ENCODE measurements around the gene BCAS1.
"Not testable (repeated sequence)": the region's sequence is repeated elsewhere in the genome, so short reads cannot be mapped to it uniquely, and the experiment has no call there.

Gene BCAS1

DNA sequence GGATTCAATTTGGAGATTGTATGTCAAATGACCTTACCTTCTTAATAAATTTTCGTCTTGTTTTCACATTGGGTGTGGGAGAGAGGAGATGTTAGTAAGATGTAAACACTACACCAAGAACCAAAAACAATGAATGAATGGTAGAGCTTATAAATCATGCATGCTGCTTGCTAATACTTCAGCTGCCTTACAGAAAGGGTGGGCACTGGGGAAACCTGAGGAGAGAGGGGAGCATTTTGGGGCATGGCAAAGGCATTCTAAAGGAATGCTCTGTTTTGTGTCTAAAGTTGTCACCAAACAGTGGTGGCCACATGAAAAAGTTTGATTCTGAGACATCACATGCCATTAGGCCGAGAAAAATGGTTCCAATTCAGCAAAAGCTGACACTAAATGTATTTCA lies 80.4 kb downstream of the BCAS1 start:
- no peak for DNase-seq (ENCODE audit: low read depth in 4 of 4, low spot score in 1 of 4)

DNA sequence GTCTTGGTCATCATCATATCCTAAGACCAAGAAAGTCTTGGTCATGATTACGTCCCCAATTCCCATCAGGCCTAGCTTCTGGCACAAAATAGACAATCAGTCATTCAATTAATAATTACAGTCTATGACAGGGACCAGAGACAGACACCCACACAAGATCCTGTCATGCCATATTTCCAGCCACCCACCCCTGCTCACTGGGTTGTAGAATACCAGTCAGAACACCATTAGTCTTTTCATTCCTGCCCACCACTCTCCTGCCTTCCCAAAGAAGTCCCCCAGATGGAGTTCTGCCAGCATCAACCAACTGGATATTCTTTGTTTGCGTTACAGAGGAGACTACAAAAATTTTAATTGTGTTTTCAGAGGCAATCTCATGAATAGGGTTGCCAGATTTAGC lies 81.0 kb downstream of the BCAS1 start:
- DNase-seq (ENCODE audit: low read depth in 4 of 4, low spot score in 1 of 4): no peak

DNA sequence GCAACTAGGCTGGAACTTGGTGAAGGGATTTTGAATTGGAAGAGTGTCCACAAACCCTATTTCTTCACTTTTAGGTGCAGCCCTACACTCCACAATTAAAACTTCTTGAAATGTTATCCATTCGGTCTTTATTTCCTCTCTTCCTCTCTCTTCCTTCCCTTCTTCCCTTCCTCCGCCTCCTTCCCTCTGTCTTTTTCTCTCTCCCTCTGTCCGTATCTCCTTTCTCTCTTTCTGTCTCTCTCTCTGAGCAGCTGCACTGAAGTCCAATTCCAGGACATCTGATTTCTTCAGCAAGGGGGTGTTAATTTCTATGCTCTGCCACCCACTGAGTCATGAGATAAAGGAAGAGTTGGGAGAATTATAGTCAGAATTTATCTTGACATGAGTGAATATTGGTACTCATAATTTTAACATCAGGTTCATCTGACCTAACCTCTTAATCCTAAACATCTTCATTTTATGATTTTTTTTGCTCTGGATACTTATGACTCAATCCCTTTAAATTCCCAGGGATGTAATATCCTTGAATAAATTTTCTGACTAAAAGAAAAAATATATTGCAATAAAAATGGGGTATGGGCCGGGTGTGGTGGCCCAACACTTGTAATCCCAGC lies 84.2 kb downstream of the BCAS1 start:
- DNase-seq (ENCODE audit: low read depth in 4 of 4, low spot score in 1 of 4): no peak

DNA sequence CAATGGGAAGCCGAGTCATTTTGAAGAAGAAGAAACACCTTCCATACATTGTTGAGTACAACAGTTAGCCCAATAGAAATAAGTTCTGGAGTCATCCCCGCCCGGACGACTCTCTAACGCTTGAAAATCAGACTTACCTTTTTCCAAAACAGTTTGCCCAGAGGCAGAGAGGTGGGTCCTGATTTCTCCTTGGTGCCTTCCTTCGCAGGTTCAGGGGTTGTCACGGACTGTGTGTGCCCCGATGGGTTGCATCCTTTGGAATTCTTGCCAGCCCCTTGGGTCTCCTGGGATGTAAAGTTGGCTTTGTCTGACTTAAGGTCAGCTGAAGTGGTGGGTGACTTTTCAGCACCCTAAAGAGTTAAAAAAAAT lies 85.3 kb downstream of the BCAS1 start:
- DNase-seq (ENCODE audit: low read depth in 4 of 4, low spot score in 1 of 4): no peak

DNA sequence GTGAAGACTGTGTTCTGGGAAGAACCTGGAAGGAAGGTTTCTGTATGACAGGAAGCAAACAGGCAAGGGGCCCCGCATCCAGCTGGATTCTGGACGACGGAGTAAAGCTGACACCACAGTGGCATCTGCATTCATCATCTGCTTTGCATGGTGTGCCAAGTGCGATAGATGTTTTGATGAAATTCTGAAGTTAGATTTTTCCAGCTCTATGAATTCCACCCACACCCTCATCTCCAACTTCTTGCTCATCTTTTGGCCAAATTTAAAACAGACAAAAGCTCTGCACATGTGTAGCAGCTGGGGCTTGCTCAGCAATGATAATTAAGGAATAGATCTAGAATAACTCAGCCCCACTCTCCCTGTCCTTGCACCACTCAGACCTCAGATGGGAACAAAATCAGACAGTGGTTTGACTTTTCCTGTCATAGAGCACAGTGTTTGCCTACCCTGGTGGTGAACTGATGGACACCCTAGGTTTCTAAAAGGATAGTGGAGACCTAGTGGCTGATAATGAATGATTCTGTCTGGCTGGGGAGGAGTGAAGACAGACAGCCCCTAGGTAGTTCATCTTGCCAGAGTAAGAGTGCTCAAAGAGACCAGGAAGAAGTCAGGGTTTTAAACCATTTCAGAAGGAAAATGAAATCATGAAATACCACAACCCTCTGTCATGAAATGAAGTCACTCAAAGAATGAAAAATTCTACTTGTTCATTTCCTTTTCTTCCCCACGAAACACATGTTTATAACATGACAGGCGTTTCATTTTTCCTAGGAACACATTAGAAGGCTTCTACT lies 85.8 kb downstream of the BCAS1 start:
- no peak for DNase-seq (ENCODE audit: low read depth in 4 of 4, low spot score in 1 of 4)

DNA sequence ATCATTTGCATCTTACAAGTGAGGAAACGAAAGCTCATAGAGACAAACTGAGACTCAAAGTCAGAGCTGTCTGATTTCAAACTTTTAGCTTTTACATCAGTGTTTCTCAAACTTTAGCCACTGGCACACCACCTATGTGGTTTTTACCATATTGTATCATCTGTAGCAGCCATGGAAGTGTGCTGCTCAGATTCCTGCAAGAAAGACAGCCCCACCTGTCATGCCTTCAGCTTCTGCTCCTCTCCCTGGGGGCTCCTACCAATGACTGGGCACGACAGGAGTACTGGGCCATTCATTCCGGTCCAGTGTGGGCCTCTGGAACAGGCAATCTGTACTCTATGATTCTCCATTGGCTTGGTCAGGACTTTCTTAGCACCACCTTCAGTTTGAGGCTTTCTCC lies 87.0 kb downstream of the BCAS1 start:
- no peak for DNase-seq (ENCODE audit: low read depth in 4 of 4, low spot score in 1 of 4)

DNA sequence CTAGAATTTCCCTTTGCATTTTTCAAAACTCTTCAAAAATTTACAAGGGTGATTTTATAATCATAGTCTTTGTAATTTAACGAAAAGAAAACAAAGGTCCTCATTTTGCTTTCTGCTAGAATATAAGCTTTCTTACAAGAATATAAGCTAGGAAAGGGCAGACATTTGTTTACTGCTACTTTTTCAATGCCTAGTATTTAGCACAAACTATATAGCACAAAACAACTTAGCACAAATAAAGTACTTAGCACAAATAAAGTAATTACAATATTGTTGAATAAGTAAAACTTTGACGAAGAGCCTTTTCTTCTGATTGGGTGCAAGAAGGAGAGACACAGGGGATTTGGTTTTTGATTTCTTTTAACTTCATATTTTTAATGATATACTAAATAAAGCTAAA lies 87.8 kb downstream of the BCAS1 start:
- DNase-seq (ENCODE audit: low read depth in 4 of 4, low spot score in 1 of 4): no peak

DNA sequence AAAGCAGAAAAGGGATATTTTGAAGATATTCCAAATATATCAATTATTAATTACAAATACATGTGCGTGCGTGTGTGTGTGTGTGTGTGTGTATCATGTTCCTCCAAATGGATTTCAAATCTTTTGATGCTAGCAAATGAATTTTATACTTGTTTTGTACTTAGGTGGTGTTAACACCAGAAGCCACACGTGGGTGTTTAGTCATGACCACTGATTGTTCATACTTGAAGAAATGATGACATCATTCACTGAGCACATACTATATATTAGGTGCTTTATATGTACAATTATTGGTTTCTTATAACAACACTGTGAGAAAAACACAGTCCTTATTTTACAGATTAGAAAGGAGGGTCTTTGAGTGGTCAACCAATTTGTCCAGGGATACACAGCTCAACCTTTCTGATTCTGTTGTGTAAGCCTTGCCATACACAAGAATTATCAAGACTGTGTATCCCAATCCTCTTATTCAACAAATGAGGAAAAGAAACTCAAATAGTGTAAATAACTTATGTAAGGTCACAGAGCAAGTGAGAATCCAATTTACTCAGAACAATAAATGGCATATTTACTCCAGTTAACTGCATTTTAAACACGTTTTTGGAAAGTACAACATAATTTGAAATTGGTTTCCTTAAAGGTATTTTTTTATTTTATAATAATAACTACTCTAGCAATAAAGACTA lies 88.5 kb downstream of the BCAS1 start:
- DNase-seq (ENCODE audit: low read depth in 4 of 4, low spot score in 1 of 4): peak in 1 of 4 experiments; percentile 13

DNA sequence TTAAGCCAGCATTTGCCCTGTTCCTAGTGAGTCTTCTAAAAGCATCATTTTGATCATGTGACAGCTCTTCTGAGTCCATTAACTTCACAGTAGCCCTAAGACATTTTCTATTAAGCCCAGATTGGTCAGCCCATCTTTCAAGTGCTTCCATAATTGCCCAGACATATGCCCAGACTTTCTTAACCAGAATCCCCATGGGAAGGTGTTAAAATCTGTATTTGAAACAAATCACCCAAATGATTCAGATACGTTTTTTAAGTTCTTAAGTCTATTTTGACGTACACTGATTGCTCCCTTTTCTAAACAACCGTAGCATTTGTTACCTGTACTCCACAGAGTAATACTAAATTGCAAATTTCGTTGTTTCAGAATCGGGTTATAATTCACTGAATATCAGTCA lies 89.3 kb downstream of the BCAS1 start:
- no peak for DNase-seq (ENCODE audit: low read depth in 4 of 4, low spot score in 1 of 4)

DNA sequence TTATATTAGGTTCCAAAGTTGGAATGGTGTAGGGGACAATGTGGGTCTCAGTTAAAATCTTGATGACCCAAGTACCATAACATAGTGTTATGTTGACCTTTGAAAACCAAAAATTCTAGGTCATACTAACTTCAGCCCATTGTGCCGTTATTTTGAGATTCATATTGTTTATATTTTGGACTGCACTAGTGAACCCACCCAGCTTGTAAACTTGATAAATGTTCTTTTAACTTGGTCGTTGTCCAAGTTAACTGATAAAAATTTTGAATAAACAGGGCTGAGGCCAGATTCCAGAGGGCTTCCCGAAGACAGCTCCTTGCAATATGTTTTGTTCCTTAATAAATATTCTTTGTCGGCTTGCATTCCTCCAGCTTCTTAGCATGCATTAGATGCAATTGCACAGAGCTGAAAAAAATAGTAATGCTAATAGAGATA lies 90.3 kb downstream of the BCAS1 start:
- no peak for DNase-seq (ENCODE audit: low read depth in 4 of 4, low spot score in 1 of 4)

DNA sequence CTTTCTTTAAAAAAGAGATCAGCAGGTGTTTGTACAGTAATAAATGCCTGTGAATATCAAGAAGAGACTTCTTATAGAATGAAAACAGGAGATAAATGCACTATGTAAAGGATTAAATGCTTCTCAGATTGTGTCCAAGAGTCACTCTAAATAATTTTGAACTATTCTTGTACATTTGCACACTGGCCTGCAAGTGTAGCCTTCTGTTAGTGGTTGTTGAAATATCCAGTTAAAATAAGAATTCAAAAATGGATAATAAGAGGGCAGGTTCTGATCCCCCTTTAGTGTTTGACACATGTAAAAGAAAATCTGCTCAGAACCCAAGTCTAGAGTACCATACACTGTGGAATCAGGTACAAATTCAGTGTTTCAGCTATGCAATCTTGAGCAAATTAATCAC lies 91.9 kb downstream of the BCAS1 start:
- no peak for DNase-seq (ENCODE audit: low read depth in 4 of 4, low spot score in 1 of 4)

DNA sequence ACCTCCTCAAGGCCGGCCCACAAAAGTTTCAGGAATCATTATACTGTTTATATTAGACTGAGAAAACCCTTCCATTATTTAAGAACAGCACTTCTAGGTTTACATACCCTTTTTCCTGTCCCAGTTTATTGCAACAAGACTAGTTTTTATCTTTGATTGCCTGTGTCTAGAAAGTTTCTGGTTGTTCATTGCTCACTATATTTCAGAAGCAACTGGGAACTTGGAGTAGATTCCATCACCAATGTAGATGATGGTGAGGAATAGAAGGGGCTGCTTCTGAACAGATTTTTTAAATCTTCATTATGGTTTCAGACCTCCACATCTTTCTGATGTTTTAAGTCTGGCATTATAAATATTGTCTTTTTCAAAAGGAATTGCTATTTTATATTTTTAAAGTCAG lies 93.0 kb downstream of the BCAS1 start:
- no peak for DNase-seq (ENCODE audit: low read depth in 4 of 4, low spot score in 1 of 4)

DNA sequence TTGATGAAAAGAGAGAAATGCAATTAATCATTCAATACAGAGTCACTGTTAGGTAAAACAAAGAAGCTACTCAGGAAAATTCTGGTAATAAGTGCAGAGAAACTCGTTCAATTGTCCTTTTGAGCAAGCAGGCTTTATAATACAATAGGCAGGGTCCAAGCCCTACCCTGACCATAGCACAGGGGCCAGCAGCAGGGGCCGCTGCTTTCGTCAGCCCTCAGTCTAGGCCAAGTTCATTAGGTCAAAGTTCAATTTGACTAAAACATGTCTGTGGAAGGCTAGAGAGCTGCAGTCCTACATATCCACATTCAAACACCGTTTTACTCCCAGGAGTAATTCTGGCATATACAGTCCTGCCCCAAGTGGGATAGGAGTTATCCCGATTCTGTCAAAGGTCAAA lies 94.6 kb downstream of the BCAS1 start:
- no peak for DNase-seq (ENCODE audit: low read depth in 4 of 4, low spot score in 1 of 4)

DNA sequence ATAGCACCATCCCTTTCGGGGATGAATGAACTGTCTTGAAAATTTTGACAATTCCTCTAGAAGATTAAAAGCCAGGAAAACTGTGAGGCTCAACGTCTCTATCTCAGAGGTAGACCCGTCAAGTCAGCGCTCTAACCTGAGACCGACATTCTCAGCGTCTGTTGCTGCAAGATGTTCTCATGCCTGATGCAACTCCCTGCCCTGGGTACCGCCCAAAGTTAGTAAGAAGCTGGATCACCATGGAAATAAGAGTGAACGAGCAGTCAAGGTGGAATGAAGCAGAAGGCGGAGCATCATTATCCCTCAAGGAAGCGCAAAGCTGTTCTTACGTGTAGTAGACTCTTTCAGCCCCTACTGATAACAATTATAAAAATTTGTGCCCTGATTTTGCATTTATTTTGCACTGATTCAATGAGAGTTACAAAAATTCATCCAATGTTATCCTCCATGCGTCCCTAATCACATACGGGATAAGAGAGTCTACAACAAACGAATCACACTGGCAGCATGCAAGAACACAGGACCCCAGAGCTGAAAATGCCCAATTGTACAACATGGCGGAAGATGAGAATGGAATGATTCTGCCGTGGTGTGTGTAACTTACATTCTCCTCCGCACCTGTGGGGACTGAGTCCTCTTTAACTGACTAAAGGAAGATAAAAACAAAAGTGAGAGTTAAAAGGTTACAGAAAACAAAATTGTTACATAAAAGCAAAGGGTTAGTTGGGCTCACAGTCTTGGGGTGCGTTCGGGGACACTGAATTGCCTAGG lies 95.4 kb downstream of the BCAS1 start:
- no peak for DNase-seq (ENCODE audit: low read depth in 4 of 4, low spot score in 1 of 4)

DNA sequence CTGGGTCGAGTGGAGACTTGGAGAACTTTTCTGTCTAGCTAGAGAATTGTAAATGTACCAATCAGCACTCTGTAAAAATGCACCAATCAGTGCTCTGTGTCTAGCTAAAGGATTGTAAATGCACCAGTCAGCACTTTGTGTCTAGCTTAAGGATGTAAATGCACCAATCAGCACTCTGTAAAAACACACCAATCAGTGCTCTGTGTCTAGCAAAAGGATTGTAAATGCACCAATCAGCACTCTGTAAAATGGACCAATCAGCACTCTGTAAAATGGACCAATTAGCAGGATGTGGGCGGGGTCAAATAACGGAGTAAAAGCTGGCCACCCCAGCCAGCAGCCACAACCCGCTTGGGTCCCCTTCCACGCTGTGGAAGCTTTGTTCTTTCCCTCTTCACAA lies 96.5 kb downstream of the BCAS1 start:
- DNase-seq (ENCODE audit: low read depth in 4 of 4, low spot score in 1 of 4): not testable (repeated sequence)

DNA sequence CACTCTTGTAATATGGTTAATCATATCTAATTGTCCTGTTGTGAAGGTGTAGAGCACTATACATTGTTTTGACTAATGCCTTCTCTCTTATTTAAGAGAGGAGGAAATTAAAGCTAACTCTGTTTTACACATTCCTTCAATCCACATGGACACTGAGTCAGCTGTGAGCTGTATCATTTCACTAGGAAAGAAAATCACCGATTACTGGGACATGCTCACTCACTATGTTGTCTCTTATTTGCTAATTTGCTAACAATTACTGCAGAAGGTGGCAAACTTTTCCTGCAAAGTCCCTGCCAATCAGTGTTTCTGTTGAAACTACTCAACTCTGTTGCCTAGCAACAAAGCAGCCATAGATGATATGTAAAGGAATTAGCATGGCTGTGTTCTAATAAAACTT lies 98.2 kb downstream of the BCAS1 start:
- DNase-seq (ENCODE audit: low read depth in 4 of 4, low spot score in 1 of 4): no peak

DNA sequence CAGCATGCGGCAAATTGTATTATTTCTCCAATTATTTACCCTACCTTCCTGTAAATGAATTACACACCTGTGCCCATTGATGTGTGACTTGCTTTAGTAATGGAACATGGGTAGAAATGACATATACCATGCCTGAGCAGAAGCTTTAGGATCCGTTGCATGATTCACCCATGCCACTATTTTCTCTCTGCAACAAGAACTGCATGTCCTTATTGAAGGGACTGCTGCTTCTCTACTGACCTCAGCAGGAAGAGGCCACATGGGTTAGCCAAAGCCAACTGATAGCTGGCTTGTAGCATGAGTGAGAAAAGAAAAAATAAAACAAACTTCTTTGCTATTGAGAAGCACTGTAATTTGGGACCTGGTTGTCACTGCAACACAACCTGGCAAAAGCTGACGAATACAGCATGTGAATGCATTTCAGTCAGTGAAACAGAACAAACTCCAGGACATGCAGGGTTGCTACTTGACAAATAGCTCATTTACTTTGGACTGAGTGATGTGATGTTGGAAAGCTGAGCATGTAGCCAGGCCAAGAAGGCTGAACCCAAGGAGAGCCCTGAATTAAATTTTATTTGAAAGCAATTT lies 99.2 kb downstream of the BCAS1 start:
- no peak for DNase-seq (ENCODE audit: low read depth in 4 of 4, low spot score in 1 of 4)

DNA sequence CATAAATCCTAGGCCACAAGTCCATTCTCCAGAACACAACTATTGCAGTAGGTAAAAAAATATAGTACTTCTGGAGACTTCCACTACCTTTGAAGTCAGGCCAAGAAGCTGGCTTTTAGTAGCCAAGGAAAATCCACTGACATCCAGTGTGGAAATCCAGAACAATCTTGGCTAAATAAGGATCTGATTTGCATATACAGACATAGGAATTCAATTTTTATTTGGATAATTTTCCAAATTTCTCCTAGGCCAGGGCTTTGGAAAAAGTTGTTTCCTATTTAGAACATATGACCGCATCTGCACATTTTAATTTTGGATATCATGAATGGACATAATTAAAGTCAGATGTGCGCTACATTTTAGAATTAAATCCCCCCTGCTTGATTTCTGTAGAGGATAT lies 100.2 kb downstream of the BCAS1 start:
- no peak for DNase-seq (ENCODE audit: low read depth in 4 of 4, low spot score in 1 of 4)

DNA sequence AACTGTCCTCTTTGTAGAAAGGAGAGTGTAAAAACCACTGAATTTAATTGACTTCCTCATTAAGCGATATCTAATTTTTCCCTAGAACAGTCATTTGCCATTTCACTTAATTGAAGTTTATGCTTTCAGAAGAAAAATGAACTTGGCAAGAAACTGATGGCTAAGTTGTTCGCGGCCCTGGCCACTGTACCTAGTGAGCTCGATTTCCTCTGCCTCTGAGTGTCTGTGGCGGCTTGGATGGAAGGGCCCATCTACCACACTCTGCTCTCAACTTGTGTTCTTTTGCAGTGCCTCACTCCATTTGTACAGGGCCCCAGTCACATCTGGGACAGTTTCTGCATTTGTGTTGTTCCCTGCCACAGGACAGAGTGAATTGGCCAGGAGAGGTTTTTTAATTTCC lies 102.9 kb downstream of the BCAS1 start:
- DNase-seq (ENCODE audit: low read depth in 4 of 4, low spot score in 1 of 4): no peak

DNA sequence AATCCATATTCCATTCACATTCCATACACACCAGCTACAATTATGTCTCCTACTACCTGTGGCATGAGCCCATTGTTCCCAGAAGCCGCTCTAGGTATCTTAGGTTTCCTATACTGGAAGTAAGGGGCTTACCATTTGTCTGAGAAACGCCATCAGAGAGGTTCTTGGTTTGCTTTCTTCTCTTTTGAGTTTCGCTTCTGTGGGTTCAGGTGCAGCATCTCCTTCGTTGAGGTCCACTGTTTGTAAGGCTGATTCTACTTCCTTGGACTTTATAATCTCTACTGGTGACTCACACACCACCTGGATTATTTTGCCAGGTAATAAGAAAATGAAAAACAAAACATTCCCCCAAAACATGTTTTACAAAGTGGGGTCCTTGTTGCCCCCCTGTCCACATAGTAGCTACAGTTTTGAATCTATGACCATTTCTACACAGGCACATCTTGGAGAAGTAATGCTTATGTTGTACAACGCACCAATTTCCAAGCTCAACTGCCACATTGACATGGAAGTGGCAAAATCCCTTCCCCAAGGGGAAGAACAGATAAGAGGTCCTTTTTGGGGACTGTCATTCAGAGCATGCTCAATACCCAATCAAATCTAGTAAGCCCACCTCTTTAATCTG lies 103.5 kb downstream of the BCAS1 start:
- DNase-seq (ENCODE audit: low read depth in 4 of 4, low spot score in 1 of 4): no peak

Measured in stimulated activated CD4-positive, alpha-beta T cell treated with anti-CD3 and anti-CD28 coated beads, Interleukin-1b, Interleukin-23, amount 100 ng/mL, for 24 hours (primary cell).